ENCODE data around the gene ESF1. TPM values are rescaled to one million over a fixed set of nuclear protein-coding genes. Genes with fewer than 3 reads are reported as not detected.

ESF1 gene, protein sequence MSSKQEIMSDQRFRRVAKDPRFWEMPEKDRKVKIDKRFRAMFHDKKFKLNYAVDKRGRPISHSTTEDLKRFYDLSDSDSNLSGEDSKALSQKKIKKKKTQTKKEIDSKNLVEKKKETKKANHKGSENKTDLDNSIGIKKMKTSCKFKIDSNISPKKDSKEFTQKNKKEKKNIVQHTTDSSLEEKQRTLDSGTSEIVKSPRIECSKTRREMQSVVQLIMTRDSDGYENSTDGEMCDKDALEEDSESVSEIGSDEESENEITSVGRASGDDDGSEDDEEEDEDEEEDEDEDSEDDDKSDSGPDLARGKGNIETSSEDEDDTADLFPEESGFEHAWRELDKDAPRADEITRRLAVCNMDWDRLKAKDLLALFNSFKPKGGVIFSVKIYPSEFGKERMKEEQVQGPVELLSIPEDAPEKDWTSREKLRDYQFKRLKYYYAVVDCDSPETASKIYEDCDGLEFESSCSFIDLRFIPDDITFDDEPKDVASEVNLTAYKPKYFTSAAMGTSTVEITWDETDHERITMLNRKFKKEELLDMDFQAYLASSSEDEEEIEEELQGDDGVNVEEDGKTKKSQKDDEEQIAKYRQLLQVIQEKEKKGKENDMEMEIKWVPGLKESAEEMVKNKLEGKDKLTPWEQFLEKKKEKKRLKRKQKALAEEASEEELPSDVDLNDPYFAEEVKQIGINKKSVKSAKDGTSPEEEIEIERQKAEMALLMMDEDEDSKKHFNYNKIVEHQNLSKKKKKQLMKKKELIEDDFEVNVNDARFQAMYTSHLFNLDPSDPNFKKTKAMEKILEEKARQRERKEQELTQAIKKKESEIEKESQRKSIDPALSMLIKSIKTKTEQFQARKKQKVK
- 9.0 to 12.4 TPM (median 9.7 TPM) in 3 replicates for total RNA-seq
- long read RNA-seq, partial matches to known transcripts: 9 of 23 reads
- long read RNA-seq, other reads (novel, unspliced or antisense): 14 of 23 reads

DNA sequence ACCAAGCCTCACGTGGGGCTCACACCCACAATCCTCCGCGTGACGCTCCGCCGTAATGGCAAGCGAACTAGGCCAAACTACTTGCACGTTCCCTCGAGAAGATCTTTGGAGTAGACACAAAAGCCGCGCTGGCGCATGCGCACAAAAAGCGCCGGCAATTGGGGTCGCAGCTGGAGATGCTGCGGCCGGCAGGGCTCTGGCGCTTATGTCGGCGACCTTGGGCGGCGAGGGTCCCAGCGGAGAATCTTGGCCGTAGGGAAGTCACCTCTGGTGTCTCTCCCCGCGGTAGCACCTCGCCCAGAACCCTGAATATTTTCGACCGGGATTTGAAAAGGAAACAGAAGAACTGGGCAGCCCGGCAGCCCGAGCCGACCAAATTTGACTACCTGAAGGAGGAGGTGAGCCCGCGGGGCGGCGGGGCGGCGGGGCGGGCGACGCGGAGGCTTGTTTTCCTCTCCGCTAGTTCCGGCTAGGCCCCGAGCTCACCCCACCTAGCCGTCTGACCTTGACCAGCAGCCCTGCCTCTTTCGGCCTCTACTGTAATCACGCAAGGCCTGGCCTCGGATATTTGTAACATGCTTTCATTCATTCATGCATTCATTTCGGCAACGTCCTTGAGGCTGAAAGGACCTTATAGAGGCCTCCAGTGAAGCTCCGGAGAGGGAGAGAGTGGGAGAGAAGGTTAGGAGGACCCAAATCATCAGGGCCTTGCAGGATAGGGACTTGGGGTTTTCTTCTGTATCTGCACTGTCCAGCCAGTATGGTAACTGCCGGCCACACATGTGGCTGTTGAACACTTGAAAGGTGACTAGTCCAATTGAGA, at the start of gene ESF1, which contains the start of gene NDUFAF5:
Gene ESF1 (minus strand): TSS at position 27 of the 823 bp plus-strand sequence. CDS start 1,779 bp downstream, outside the sequence.
Gene NDUFAF5 (plus strand): TSS at position 136 of the 823 bp plus-strand sequence. CDS start 41 bp downstream, at position 177.
- peaks cover 38% of the 10 kb centered on the region for H3K4me1 Mint-ChIP-seq (ENCODE audit: low read depth)
- peaks cover 21% of the 10 kb centered on the region for H3K36me3 Mint-ChIP-seq (ENCODE audit: low read depth)
- peak within 1 kb of the TSS; percentile 98 for H3K4me3 Mint-ChIP-seq (ENCODE audit: unreplicated experiment)
- DNase-seq (ENCODE audit: low spot score): peak; percentile 98
- no peaks in the 10 kb centered on the region for H3K9me3 Mint-ChIP-seq (ENCODE audit: low read depth)
- no peaks in the 10 kb centered on the region for H3K27me3 Mint-ChIP-seq (ENCODE audit: low read depth)
- peak within 1 kb of the TSS; percentile 98 for H3K27ac Mint-ChIP-seq (ENCODE audit: unreplicated experiment)
- TF ChIP-seq, protein P1, sequence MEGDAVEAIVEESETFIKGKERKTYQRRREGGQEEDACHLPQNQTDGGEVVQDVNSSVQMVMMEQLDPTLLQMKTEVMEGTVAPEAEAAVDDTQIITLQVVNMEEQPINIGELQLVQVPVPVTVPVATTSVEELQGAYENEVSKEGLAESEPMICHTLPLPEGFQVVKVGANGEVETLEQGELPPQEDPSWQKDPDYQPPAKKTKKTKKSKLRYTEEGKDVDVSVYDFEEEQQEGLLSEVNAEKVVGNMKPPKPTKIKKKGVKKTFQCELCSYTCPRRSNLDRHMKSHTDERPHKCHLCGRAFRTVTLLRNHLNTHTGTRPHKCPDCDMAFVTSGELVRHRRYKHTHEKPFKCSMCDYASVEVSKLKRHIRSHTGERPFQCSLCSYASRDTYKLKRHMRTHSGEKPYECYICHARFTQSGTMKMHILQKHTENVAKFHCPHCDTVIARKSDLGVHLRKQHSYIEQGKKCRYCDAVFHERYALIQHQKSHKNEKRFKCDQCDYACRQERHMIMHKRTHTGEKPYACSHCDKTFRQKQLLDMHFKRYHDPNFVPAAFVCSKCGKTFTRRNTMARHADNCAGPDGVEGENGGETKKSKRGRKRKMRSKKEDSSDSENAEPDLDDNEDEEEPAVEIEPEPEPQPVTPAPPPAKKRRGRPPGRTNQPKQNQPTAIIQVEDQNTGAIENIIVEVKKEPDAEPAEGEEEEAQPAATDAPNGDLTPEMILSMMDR (IDR thresholded peaks at IDR 0.05): no peak

DNA sequence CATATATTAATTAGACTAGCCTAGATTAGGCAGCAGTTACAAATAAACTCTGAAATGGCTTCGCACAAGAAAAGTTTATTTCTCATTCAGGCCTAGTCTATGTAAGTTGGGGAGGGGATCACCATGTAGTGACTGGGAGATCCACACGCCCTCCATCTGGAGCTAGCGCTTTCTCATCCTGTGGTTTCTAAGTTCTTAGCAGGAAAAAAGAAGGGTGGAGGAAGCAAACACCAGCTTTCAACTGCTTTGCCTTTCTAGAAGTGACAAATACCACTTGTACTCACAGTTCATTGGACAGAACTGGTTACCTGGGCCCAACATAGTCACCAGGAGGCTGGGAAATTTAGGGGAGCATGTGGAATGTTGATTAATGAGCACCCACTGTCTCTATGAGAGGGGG, 46.8 kb upstream of the ESF1 start:
- TF ChIP-seq, protein P1 (IDR thresholded peaks at IDR 0.05): no peak
- no peak overlapping the region for H3K4me3 Mint-ChIP-seq (ENCODE audit: unreplicated experiment)

DNA sequence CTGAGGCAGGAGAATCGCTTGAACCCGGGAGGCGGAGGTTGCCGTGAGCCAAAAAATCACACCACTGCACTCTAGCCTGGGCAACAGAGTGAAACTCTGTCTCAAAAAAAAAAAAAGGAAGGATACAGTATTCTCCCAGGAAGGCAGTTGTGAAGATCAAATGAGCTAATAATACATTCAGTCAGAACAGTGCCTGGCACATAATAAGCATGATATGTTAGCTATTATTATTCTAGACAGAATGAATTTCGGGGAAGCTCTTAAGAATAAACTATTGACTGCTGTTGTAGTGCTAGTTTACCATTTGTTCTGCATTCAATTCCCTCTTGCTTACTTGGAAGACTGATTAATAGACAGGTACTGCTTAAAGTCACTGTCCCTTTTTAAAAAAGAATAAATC, 40.7 kb upstream of the ESF1 start:
- Mint-ChIP-seq H3K27me3 (ENCODE audit: low read depth) (peaks cover 13% of the 10 kb centered on the region), H3K27ac (ENCODE audit: unreplicated experiment) (no peak overlapping the region), H3K36me3 (ENCODE audit: low read depth) (no peaks in the 10 kb centered on the region), H3K9me3 (ENCODE audit: low read depth) (no peaks in the 10 kb centered on the region), H3K4me1 (ENCODE audit: low read depth) (no peaks in the 10 kb centered on the region), H3K4me3 (ENCODE audit: unreplicated experiment) (no peak overlapping the region)
- DNase-seq (ENCODE audit: low spot score): no peak
- TF ChIP-seq, protein P1 (IDR thresholded peaks at IDR 0.05): no peak

More for the DNA sequence above, 46.8 kb upstream of the ESF1 start:
- Mint-ChIP-seq H3K27ac (ENCODE audit: unreplicated experiment) (no peak overlapping the region), H3K27me3 (ENCODE audit: low read depth) (peaks cover 28% of the 10 kb centered on the region), H3K9me3 (ENCODE audit: low read depth) (peaks cover 7% of the 10 kb centered on the region), H3K4me1 (ENCODE audit: low read depth) (no peaks in the 10 kb centered on the region), H3K36me3 (ENCODE audit: low read depth) (no peaks in the 10 kb centered on the region)
- DNase-seq (ENCODE audit: low spot score): no peak

DNA sequence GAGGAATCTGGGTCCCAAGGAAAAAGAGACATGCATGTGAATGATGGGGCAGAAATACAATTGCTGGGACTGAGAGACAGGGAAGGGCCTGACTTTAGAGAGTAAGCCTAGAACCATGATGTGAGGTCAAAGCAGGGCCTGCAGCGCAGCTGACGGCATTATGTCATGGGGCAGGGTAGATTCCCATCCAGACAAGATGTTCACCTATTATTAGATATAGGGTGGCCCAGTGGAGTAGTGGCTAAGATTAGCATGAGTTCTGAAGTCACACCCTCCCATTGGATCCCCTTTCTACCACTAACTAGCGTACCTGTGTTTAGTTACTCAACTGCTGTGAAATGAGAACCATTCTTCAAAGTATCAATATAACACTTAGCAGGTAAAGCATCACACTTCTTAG, 39.7 kb upstream of the ESF1 start:
- Mint-ChIP-seq H3K36me3 (ENCODE audit: low read depth) (no peaks in the 10 kb centered on the region), H3K4me3 (ENCODE audit: unreplicated experiment) (no peak overlapping the region), H3K4me1 (ENCODE audit: low read depth) (no peaks in the 10 kb centered on the region), H3K9me3 (ENCODE audit: low read depth) (no peaks in the 10 kb centered on the region), H3K27me3 (ENCODE audit: low read depth) (peaks cover 10% of the 10 kb centered on the region), H3K27ac (ENCODE audit: unreplicated experiment) (no peak overlapping the region)
- TF ChIP-seq, protein P1 (IDR thresholded peaks at IDR 0.05): no peak
- DNase-seq (ENCODE audit: low spot score): no peak

Data from chondrocyte (in vitro differentiated cells).